Measurements from ENCODE around the gene CCDC146.
"Not testable (repeated sequence)": the region's sequence is repeated elsewhere in the genome, so short reads cannot be mapped to it uniquely, and the experiment has no call there.

Gene CCDC146

GRCh38 chr7:77226357-77226839 lies 104.0 kb downstream of the CCDC146 start:
- TF ChIP-seq, protein P1, sequence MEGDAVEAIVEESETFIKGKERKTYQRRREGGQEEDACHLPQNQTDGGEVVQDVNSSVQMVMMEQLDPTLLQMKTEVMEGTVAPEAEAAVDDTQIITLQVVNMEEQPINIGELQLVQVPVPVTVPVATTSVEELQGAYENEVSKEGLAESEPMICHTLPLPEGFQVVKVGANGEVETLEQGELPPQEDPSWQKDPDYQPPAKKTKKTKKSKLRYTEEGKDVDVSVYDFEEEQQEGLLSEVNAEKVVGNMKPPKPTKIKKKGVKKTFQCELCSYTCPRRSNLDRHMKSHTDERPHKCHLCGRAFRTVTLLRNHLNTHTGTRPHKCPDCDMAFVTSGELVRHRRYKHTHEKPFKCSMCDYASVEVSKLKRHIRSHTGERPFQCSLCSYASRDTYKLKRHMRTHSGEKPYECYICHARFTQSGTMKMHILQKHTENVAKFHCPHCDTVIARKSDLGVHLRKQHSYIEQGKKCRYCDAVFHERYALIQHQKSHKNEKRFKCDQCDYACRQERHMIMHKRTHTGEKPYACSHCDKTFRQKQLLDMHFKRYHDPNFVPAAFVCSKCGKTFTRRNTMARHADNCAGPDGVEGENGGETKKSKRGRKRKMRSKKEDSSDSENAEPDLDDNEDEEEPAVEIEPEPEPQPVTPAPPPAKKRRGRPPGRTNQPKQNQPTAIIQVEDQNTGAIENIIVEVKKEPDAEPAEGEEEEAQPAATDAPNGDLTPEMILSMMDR (conservative IDR thresholded peaks at IDR 0.05; ENCODE audit: low read depth): no peak
- CTCF ChIA-PET: interaction anchor here (0.7 kb wide), 2 partner anchors 21 to 463 kb away, joined by 3 read pairs; no protein-coding TSS in a partner anchor
- H3K27ac ChIP-seq: no peak overlapping the region
- no peak for DNase-seq (ENCODE audit: low spot score)
- POLR2A ChIA-PET (ENCODE audit: low non-redundant PET): no interaction called here

DNA sequence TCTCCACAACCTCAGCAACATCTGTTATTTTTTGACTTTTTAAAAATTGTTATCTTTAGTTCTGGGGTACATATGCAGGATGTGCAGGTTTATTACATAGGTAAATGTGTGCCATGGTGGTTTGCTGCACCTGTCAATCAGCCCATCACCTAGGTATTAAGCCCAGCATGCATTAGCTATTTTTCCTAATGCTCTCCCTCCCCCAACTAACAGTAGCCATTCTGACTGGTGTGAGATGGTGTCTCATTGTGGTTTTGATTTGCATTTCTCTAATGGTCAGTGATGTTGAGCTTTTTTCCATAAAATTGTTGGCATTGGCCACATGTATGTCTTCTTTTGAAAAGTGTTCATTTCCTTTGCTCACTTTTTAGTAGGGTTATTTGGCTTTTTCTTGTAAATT lies 106.4 kb downstream of the CCDC146 start:
- CTCF ChIA-PET; POLR2A ChIA-PET (ENCODE audit: low non-redundant PET); DNase-seq (ENCODE audit: low spot score); H3K27ac ChIP-seq: not testable (repeated sequence)

- ChIA-PET POLR2A (ENCODE audit: low non-redundant PET) (no interaction called here), CTCF (interaction anchor here (0.6 to 0.7 kb wide), 2 partner anchors 46 to 1028 kb away, joined by 3 to 4 read pairs; no protein-coding TSS in a partner anchor)
- DNase-seq (ENCODE audit: low spot score): no peak
- no peak overlapping the region for H3K27ac ChIP-seq
- TF ChIP-seq, protein P1 (conservative IDR thresholded peaks at IDR 0.05; ENCODE audit: low read depth): no peak
These were observed 110.1 kb downstream of the CCDC146 start for GRCh38 chr7:77232467-77232866.

DNA sequence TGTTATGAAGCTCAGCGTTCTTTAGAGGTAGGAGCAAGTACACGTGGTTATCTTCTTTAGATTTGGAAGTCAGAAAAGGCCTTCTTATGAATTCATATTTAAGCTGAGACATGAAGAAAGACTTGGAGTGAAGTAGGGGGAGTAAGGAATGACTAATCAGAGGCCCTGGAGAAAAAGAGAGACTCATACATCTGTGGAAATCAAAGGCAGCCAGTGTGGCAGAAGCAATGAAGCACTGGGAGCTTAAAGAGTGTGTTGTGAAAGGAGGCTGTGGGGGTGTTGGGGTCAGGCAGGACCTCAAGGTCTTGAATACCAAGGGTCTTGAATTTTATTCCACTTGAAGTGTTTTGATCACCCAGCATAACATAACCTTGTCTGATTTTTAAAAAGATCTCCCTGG lies 112.9 kb downstream of the CCDC146 start:
- CTCF ChIA-PET: interaction anchor here (0.6 to 0.8 kb wide), 2 partner anchors 22 to 97 kb away, joined by 5 to 8 read pairs; no protein-coding TSS in a partner anchor
- POLR2A ChIA-PET (ENCODE audit: low non-redundant PET): no interaction called here
- TF ChIP-seq, protein P1 (conservative IDR thresholded peaks at IDR 0.05; ENCODE audit: low read depth): no peak
- DNase-seq (ENCODE audit: low spot score): no peak
- no peak overlapping the region for H3K27ac ChIP-seq

DNA sequence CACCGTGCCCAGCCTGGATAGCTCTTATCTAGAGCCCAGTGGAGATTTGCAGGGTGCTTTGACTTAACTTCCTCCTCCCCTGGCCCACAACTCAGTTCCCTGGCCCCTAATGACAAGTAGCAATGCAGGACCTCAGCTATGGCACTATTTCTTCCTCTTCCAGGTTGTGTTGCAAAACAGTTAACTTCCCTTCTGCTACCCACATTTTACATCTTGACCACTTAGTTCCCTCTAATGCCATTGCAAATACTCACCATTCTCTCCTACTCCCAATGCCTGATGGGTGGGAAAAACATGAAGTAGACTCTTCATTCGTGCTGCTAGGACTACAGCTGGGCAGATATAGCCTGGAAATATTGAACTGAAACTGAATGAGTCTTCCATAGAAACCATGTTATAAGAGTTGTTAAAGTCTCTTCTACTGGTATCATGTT lies 116.3 kb downstream of the CCDC146 start:
- no peak for DNase-seq (ENCODE audit: low spot score)
- no peak overlapping the region for H3K27ac ChIP-seq
- ChIA-PET POLR2A (ENCODE audit: low non-redundant PET) (no interaction called here), CTCF (interaction anchor here (1.6 kb wide), 1 partner anchor 8 kb away, joined by 5 read pairs; no protein-coding TSS in a partner anchor)
- TF ChIP-seq, protein P1 (conservative IDR thresholded peaks at IDR 0.05; ENCODE audit: low read depth): no peak

DNA sequence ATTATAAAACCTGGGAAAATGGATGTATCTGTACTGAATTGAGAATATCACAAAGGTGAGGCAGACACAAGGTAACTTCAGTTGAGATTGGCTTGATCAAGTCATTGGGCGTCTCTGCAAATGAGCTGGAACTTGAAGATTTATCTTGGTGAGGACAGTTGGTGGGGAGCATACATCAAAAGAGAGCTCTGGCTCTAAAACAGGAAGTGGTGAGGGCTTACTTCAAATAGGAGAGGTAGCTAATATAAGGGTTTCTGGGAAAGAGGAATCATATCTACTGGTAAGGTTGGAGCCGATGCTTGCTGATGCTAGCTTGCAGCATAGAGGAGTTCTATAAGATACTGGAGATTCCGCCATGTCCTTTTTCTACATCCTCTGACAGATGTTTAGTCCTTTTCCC lies 117.1 kb downstream of the CCDC146 start:
- POLR2A ChIA-PET (ENCODE audit: low non-redundant PET): no interaction called here
- H3K27ac ChIP-seq: no peak overlapping the region
- TF ChIP-seq, protein P1 (conservative IDR thresholded peaks at IDR 0.05; ENCODE audit: low read depth): no peak
- DNase-seq (ENCODE audit: low spot score): no peak
- CTCF ChIA-PET: no interaction called here

GRCh38 chr7:77242068-77242467 lies 119.7 kb downstream of the CCDC146 start:
- no peak for DNase-seq (ENCODE audit: low spot score)
- POLR2A ChIA-PET (ENCODE audit: low non-redundant PET): no interaction called here
- CTCF ChIA-PET: interaction anchor here (1.0 kb wide), 1 partner anchor 90 kb away, joined by 5 read pairs; no protein-coding TSS in a partner anchor
- TF ChIP-seq, protein P1 (conservative IDR thresholded peaks at IDR 0.05; ENCODE audit: low read depth): no peak
- H3K27ac ChIP-seq: no peak overlapping the region
